C4-2B (cell line): ENCODE data around the gene RNPS1.

ENCODE experiments used
- ZFX ChIP-seq: fragments of 450-650 bp; IDR thresholded peaks from 2 replicates; pipeline ENCODE4 v1.6.1; 2017
- TF ChIP-seq, protein P1 (sequence below): fragments of 450-650 bp; conservative IDR thresholded peaks from 2 replicates; pipeline ENCODE4 v1.5.1; 2017; ENCODE audit warnings: mild to moderate bottlenecking

DNA sequence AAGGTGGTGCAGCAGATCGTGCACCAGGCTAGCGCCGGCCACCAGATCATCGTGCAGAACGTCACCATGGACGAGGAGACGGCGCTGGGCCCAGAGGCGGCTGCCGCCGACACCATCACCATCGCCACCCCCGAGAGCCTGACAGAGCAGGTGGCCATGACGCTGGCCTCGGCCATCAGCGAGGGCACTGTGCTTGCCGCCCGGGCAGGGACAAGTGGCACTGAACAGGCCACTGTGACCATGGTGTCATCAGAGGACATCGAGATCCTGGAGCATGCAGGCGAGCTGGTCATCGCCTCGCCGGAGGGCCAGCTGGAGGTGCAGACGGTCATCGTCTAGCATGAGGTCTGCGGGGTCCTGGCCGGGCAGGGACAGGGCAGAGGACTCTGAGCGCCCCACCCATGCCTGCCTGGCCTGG lies 32.7 kb downstream of the RNPS1 start:
- TF ChIP-seq, protein P1, sequence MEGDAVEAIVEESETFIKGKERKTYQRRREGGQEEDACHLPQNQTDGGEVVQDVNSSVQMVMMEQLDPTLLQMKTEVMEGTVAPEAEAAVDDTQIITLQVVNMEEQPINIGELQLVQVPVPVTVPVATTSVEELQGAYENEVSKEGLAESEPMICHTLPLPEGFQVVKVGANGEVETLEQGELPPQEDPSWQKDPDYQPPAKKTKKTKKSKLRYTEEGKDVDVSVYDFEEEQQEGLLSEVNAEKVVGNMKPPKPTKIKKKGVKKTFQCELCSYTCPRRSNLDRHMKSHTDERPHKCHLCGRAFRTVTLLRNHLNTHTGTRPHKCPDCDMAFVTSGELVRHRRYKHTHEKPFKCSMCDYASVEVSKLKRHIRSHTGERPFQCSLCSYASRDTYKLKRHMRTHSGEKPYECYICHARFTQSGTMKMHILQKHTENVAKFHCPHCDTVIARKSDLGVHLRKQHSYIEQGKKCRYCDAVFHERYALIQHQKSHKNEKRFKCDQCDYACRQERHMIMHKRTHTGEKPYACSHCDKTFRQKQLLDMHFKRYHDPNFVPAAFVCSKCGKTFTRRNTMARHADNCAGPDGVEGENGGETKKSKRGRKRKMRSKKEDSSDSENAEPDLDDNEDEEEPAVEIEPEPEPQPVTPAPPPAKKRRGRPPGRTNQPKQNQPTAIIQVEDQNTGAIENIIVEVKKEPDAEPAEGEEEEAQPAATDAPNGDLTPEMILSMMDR, result no peak
- no peak for TF ChIP-seq ZFX
